A375 (cell line): ENCODE data around the gene UPF3B. TPM values are rescaled to one million over a fixed set of nuclear protein-coding genes. Genes with fewer than 3 reads are reported as not detected.

Experiments used
- small RNA-seq: library from RNA; depleted of rRNA; stranded (forward); fragments of <200 nt; gene quantifications from one replicate; pipeline ENCODE3, GENCODE V24; 2014
- total RNA-seq: library from RNA; depleted of rRNA; stranded (reverse); fragments of >200 nt; shearing (Covaris generic); gene quantifications from 2 replicates; pipeline ENCODE4 v1.2.3, GENCODE V29; 2014; rRNA removed

The UPF3B gene, protein sequence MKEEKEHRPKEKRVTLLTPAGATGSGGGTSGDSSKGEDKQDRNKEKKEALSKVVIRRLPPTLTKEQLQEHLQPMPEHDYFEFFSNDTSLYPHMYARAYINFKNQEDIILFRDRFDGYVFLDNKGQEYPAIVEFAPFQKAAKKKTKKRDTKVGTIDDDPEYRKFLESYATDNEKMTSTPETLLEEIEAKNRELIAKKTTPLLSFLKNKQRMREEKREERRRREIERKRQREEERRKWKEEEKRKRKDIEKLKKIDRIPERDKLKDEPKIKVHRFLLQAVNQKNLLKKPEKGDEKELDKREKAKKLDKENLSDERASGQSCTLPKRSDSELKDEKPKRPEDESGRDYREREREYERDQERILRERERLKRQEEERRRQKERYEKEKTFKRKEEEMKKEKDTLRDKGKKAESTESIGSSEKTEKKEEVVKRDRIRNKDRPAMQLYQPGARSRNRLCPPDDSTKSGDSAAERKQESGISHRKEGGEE
- total RNA-seq, result 5.7 and 7.7 TPM in 2 replicates

GRCh38 chrX:119852382-119853353 lies at the start of gene UPF3B:
Gene UPF3B (minus strand): TSS chrX:119852963. CDS start chrX:119852928, 35 bp downstream.

DNA sequence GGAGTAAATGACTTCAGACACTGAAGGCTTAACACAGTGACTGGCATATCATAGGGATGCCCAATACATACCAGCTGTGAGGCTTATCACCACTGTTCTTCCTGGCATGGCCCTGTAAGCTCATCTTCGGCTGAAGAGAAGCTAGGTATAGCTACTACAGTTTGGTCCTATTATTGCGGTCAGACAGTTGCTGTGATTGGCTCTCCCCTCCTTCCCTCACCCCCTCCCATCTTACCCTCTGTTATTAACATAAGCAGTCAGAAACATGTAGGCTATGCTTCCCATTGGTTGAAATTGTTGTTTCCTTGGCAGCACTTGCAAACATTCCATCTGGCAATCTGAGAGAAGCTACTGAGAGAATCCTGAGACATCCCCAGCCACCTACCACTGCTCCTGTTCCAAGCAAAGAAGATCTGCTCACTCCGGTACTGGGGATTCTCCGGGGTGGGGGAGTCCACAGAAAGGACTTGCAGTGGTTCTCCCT lies 43.1 kb upstream of the UPF3B start, which contains the start of gene AKAP14:
Gene AKAP14, plus strand, starts transcription at position 51 of the 484 bp plus-strand sequence. CDS start 7,331 bp downstream, outside the sequence.

DNA sequence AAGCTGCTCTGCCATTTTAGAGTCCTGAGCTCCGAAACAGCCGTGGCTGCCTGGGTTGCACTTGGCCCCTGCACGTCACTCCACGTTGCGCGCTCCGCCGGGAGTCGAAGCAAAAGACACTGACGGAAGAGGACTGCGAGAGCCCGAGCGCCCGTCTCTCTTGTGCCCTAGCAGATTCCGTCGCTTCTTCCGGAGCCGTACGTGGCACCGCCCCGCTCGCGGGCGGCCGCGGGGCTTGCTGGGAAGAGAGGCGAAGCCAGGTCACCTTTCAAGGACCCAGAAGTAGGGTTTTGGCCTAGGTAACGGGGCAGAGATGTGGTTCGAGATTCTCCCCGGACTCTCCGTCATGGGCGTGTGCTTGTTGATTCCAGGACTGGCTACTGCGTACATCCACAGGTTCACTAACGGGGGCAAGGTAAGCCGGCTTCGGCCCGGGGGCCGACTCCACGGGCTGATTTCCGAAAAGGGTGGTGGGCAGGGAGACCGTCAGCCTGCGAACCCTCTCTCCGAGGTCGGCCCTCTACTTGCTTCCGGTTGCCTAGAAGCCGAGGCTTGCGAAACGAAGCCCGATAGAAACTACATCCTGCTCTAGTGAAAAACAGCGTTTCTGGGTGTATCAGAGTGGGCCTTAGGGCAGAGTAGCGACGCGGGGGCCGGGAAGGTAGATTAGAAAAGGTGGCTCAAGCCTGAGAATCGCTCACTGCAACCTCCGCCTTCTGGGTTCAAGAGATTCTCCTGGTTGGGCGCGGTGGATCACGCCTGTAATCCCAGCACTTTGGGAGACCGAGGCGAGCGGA lies 19.0 kb upstream of the UPF3B start, which contains the start of the genes NDUFA1 and RNF113A:
Gene NDUFA1, plus strand, starts transcription at position 234 of the 797 bp plus-strand sequence. Its CDS starts 80 bp downstream, at position 314.
Gene RNF113A, minus strand, starts transcription at position 135 of the 797 bp plus-strand sequence. Its CDS starts 120 bp downstream, at position 15.

GRCh38 chrX:119791437-119792231 lies 61.1 kb downstream of the UPF3B start, which contains the start of gene RPL39:
Gene RPL39 (minus strand): TSS chrX:119791630. CDS start chrX:119791576, 54 bp downstream.

Small RNA genes lying within 50 kb of the gene (small RNA-seq; reads per million reads assigned to genes)
- not detected for gene SNORA69

Other genes with a start within 250 kb of the UPF3B start
- gene NKRF, start 246.5 kb downstream of the UPF3B start, total RNA-seq, result 10.0 and 11.5 TPM in 2 replicates
- 11.5 and 15.3 TPM in 2 replicates for gene SEPTIN6, start 159.8 kb downstream of the UPF3B start, total RNA-seq
- gene SOWAHD, start 94.4 kb downstream of the UPF3B start, total RNA-seq, result not detected in 2 replicates
- gene RPL39, start 61.3 kb downstream of the UPF3B start, total RNA-seq, result 2,145 and 2,387 TPM in 2 replicates
- gene RNF113A, start 18.8 kb upstream of the UPF3B start, total RNA-seq, result 21.7 and 27.9 TPM in 2 replicates
- gene NDUFA1, start 18.9 kb upstream of the UPF3B start, total RNA-seq, result 115 and 146 TPM in 2 replicates
- not detected in 2 replicates for gene AKAP14, start 42.9 kb upstream of the UPF3B start, total RNA-seq
- 6.6 and 6.8 TPM in 2 replicates for gene NKAP, start 90.8 kb upstream of the UPF3B start, total RNA-seq
- not detected in 2 replicates for gene RHOXF2B, start 224.7 kb upstream of the UPF3B start, total RNA-seq